A549 (cell line): ENCODE results near the gene ZNF234.

ENCODE experiments used
- CTCF ChIP-seq: fragments of >200 bp; sonication (Bioruptor Twin); formaldehyde crosslinking; IDR thresholded peaks from 3 replicates; pipeline ENCODE4 v1.5.1; 2016
- EP300 ChIP-seq, 2 experiments: fragments of >200 bp; sonication (Bioruptor Twin); formaldehyde crosslinking; IDR thresholded peaks; 2 replicates in 1 of 2; 3 replicates in 1 of 2; pipeline ENCODE4 v1.6.1; 2016 to 2017

- no peak for TF ChIP-seq EP300 (IDR thresholded peaks at IDR 0.05)
- no peak for TF ChIP-seq CTCF
These were observed 63.4 kb downstream of the ZNF234 start for GRCh38 chr19:44204772-44205171.
